K562 (cell line): ENCODE results near the gene PCNX4. TPM values are rescaled to one million over a fixed set of nuclear protein-coding genes. Genes with fewer than 3 reads are reported as not detected.
A peak's percentile ranks its signal among the peaks of the same experiment; 100 is the strongest.

Experiments
- ATAC-seq: fragments of 200-7000 bp; cut with Tn5 transposase; 3 replicates; pipeline ENCODE4 v1.9.1; 2020; ENCODE audit warnings: moderate library complexity
- BruUV-seq: library from RNA; stranded (reverse); fragments of 400-500 nt; replicated peaks from 2 replicates; lab custom pipeline; 2021; lab: Mats Ljungman, UMichigan
- CTCF ChIA-PET: fragments of 300-600 bp; formaldehyde crosslinking; extraction: SDS; loops from one replicate; lab custom pipeline; 2021; ENCODE audit warnings: low intra/inter-chr PET ratio; lab: Yijun Ruan, JAX
- POLR2A ChIA-PET: fragments of 300-600, 350-650 bp; sonication (Branson Sonifier 250); formaldehyde crosslinking; extraction: SDS; loops from one replicate; lab custom pipeline; 2021; ENCODE audit warnings: antibody characterized with exemption, inconsistent platforms; lab: Yijun Ruan, JAX
- DNase-seq, 4 experiments: peaks; one replicate each; pipeline versions ENCODE4 v3.0.0 to v3.0.0-alpha.2; 2011 to 2018; ENCODE audit warnings: low spot score in 3 of 4, mixed read lengths in 3 of 4; ENCODE audit errors: extremely low read depth in 1 of 4
- FAIRE-seq: peaks from 2 replicates; lab custom pipeline; 2011; peaks lifted over from hg19 to GRCh38; lab: Jason Lieb, UNC
- H2AFZ ChIP-seq: 2 replicates; pipeline ENCODE4 v1.6.0; 2011; ENCODE audit warnings: low read depth, low read length, control low read depth, inconsistent platforms
- H3K27ac ChIP-seq: fragments of 200-600 bp; 3 replicates; pipeline ENCODE4 v1.8.0; 2011; ENCODE audit warnings: low read depth, mild to moderate bottlenecking, control low read depth, inconsistent platforms, low read length, moderate library complexity, mixed read lengths; ENCODE audit errors: extremely low read depth
- H3K27me3 ChIP-seq, 2 experiments: fragments of 300-600 bp in 1 of 2; 2 replicates in 1 of 2; 3 replicates in 1 of 2; pipeline versions ENCODE4 v1.6.0 to v1.8.0; 2011; ENCODE audit warnings: inconsistent platforms in 2 of 2, low read length in 2 of 2, mild to moderate bottlenecking in 1 of 2, mixed read lengths in 1 of 2, moderate library complexity in 1 of 2; ENCODE audit not compliant: control insufficient read depth in 2 of 2, insufficient read depth in 2 of 2
- H3K36me3 ChIP-seq: fragments of 300-600 bp; 3 replicates; pipeline ENCODE4 v1.8.0; 2011; ENCODE audit warnings: mild to moderate bottlenecking, low read length, inconsistent platforms; ENCODE audit not compliant: control insufficient read depth, insufficient read depth
- H3K4me1 ChIP-seq, 2 experiments: fragments of 200-600 bp in 1 of 2; replicated peaks in 1 of 2; 2 replicates in 1 of 2; 3 replicates in 1 of 2; pipeline versions ENCODE4 v1.5.1 to v1.8.0; 2011; ENCODE audit warnings: inconsistent platforms in 2 of 2, low read length in 2 of 2, mild to moderate bottlenecking in 1 of 2, mixed read lengths in 1 of 2, moderate library complexity in 1 of 2; ENCODE audit not compliant: control insufficient read depth in 2 of 2, insufficient read depth in 2 of 2
- H3K4me2 ChIP-seq: 2 replicates; pipeline ENCODE4 v1.6.1; 2011; ENCODE audit warnings: low read length, control low read depth, inconsistent platforms, mixed read lengths; ENCODE audit not compliant: insufficient read depth
- H3K4me3 ChIP-seq: fragments of 200-600 bp; sonication (generic), shearing (Covaris generic); 2 replicates; pipeline ENCODE4 v1.5.1; 2016; ENCODE audit warnings: control low read depth, inconsistent platforms
- H3K79me2 ChIP-seq: fragments of 200-600 bp; 3 replicates; pipeline ENCODE4 v1.8.0; 2011; ENCODE audit warnings: low read length, inconsistent platforms; ENCODE audit not compliant: control insufficient read depth, insufficient read depth
- H3K9ac ChIP-seq, 2 experiments: 2 replicates each; pipeline versions ENCODE4 v1.6.0 to v1.6.1; 2011; ENCODE audit warnings: low read depth in 2 of 2, low read length in 2 of 2, control low read depth in 1 of 2, inconsistent platforms in 1 of 2, mild to moderate bottlenecking in 1 of 2, mixed read lengths in 1 of 2; ENCODE audit not compliant: insufficient read depth in 1 of 2
- H3K9me1 ChIP-seq: one replicate; pipeline ENCODE4 v1.6.0; 2011; ENCODE audit warnings: inconsistent platforms, mild to moderate bottlenecking, low read length, moderate library complexity; ENCODE audit not compliant: control insufficient read depth, insufficient read depth
- H3K9me3 ChIP-seq: replicated peaks from 2 replicates; pipeline ENCODE4 v1.5.1; 2011; ENCODE audit warnings: low read depth, low read length, inconsistent platforms; ENCODE audit not compliant: control insufficient read depth, insufficient read depth
- H4K20me1 ChIP-seq: replicated peaks from 2 replicates; pipeline ENCODE4 v1.6.1; 2011; ENCODE audit warnings: low read length, inconsistent platforms, mixed read lengths; ENCODE audit not compliant: control insufficient read depth, insufficient read depth
- ARHGAP35 ChIP-seq: fragments of 450-650 bp; IDR thresholded peaks from 2 replicates; pipeline ENCODE4 v1.6.1; 2018; ENCODE audit not compliant: partially characterized antibody
- ARID3A ChIP-seq: IDR thresholded peaks from 2 replicates; pipeline ENCODE4 v1.6.1; 2012; ENCODE audit warnings: low read depth, low read length, improper control_type of control experiment, borderline replicate concordance
- BCLAF1 ChIP-seq, 2 experiments: fragments of 450-650 bp in 1 of 2; IDR thresholded peaks; 2 replicates each; pipeline ENCODE4 v1.6.1; 2011 to 2017; ENCODE audit warnings: low read depth in 2 of 2, antibody characterized with exemption in 1 of 2, borderline replicate concordance in 1 of 2, low read length in 1 of 2, mild to moderate bottlenecking in 1 of 2, mixed read lengths in 1 of 2; ENCODE audit not compliant: control insufficient read depth in 1 of 2
- ETV6 ChIP-seq, 3 experiments: fragments of 150-350 bp in 1 of 3; sonication (generic) in 1 of 3; formaldehyde crosslinking in 1 of 3; IDR thresholded peaks; 2 replicates each; pipeline versions ENCODE4 v1.6.1 to v1.8.0; 2014 to 2022; ENCODE audit warnings: borderline replicate concordance in 2 of 3, low read depth in 2 of 3, antibody characterized with exemption in 1 of 3, low read length in 1 of 3, mild to moderate bottlenecking in 1 of 3, missing genetic modification reagents in 1 of 3
- GABPA ChIP-seq: fragments of 200-800 bp; sonication (Bioruptor generic); conservative IDR thresholded peaks from 2 replicates; pipeline ENCODE4 v1.6.1; 2016; ENCODE audit warnings: low read depth, missing genetic modification characterization, missing compliant biosample characterization
- HNRNPH1 ChIP-seq: fragments of 200-400 bp; formaldehyde crosslinking; optimal IDR thresholded peaks from 2 replicates; pipeline ENCODE3; 2017; ENCODE audit warnings: low read depth, mild to moderate bottlenecking, low read length, moderate library complexity
- HNRNPLL ChIP-seq: fragments of 200-400 bp; formaldehyde crosslinking; IDR thresholded peaks from 2 replicates; pipeline ENCODE4 v1.6.1; 2017; ENCODE audit warnings: low read length, low read depth, mild to moderate bottlenecking; ENCODE audit not compliant: poor library complexity, severe bottlenecking
- MCM2 ChIP-seq: fragments of 450-650 bp; IDR thresholded peaks from 2 replicates; pipeline ENCODE4 v1.6.1; 2017; ENCODE audit warnings: low read depth, mild to moderate bottlenecking
- PHB2 ChIP-seq: fragments of 450-650 bp; IDR thresholded peaks from 2 replicates; pipeline ENCODE4 v1.6.1; 2017; ENCODE audit warnings: low read depth
- PHTF2 ChIP-seq: fragments of 250-450 bp; sonication (Bioruptor Pico); IDR thresholded peaks from 2 replicates; pipeline ENCODE4 v1.5.0; 2021; ENCODE audit warnings: mild to moderate bottlenecking
- TCF7 ChIP-seq: sonication (generic); IDR thresholded peaks from 2 replicates; pipeline ENCODE4 v1.6.1; 2016; ENCODE audit warnings: antibody characterized with exemption, borderline replicate concordance
- TCF7L2 ChIP-seq: fragments of 150-350 bp; IDR thresholded peaks from 2 replicates; pipeline ENCODE4 v1.6.1; 2016; ENCODE audit warnings: low read depth, mild to moderate bottlenecking, low read length, moderate library complexity
- ZBTB9 ChIP-seq: fragments of 450-650 bp; formaldehyde crosslinking; IDR thresholded peaks from 2 replicates; pipeline ENCODE4 v1.4.0; 2020; ENCODE audit warnings: mild to moderate bottlenecking, moderate library complexity
- ZFX ChIP-seq: sonication (generic); formaldehyde crosslinking; IDR thresholded peaks from 2 replicates; pipeline ENCODE4 v1.8.0; 2022; ENCODE audit warnings: mild to moderate bottlenecking, missing genetic modification reagents, moderate library complexity
- ZNF436 ChIP-seq: fragments of 250-450, 450-650 bp; sonication (Bioruptor Pico); formaldehyde crosslinking; IDR thresholded peaks from 2 replicates; pipeline ENCODE4 v1.7.0; 2020; ENCODE audit warnings: mild to moderate bottlenecking
- WGBS: fragments of 100-300 bp; shearing (Covaris generic); methylation state at CpG from one replicate; pipeline ENCODE4 v1.1.6; 2016; ENCODE audit warnings: low coverage, mixed read lengths; ENCODE audit not compliant: insufficient coverage; ENCODE audit errors: missing lambda C conversion rate; 5-methylcytosine and 5-hydroxymethylcytosine counted together
- in situ Hi-C: fragments of 300-500 bp; cut with MboI; formaldehyde crosslinking; loops from 4 replicates; pipeline ENCODE4 v1.15.0; 2018; ENCODE audit warnings: inconsistent platforms, mixed read lengths
- intact Hi-C: fragments of 100-400 bp; cut with micrococcal nuclease; formaldehyde crosslinking; loops from 2 replicates; pipeline ENCODE4 v1.14.2; 2022
- polyA plus RNA-seq, 8 experiments: library from polyadenylated mRNA; depleted of rRNA in 4 of 8; stranded (reverse) in 5 of 8; unstranded in 3 of 8; fragments of >200 nt; fragmentation: Nextera tagmentation in 2 of 8; fragmentation: Illumina TruSeq in 1 of 8; extraction: Ambion mirVana in 2 of 8; extraction: Trizol in 1 of 8; gene quantifications; 2 replicates each; pipeline versions ENCODE4 v1.2.1 to v1.2.3, GENCODE V29; 2011 to 2014; ENCODE audit warnings: inconsistent platforms in 1 of 8, missing spikeins in 1 of 8
- total RNA-seq, 7 experiments: library from RNA; depleted of rRNA in 6 of 7; stranded (reverse); fragments of >200 nt in 6 of 7; fragmentation: Illumina TruSeq in 2 of 7; extraction: Trizol in 2 of 7; gene quantifications; 2 replicates each; pipeline versions ENCODE4 v1.2.1 to v1.2.3, GENCODE V29; 2011 to 2021; ENCODE audit warnings: low replicate concordance in 1 of 7

The PCNX4 gene
- total and polyA plus RNA-seq, 9 of the 15 experiments (the other 6 are each of a cell fraction or from before 2014, with no cell fraction given) = 10.0 to 41.2 (median 22.4) TPM

- H3K27ac ChIP-seq = peak overlapping the region; percentile 75
- no peaks in the 10 kb centered on the region for H3K9me1 ChIP-seq
- H3K9me3 ChIP-seq = no peaks in the 10 kb centered on the region
- H3K4me3 ChIP-seq = peak overlapping the region; percentile 74
- no peaks in the 10 kb centered on the region for H3K27me3 ChIP-seq
- peaks cover 5% of the 10 kb centered on the region for H3K79me2 ChIP-seq
- FAIRE-seq (peak; percentile 32), DNase-seq (no peak), ATAC-seq (no peak; the same call in 1 of the 3 replicates)
- in situ Hi-C loops = loop anchor here (10.0 kb wide), 2 partner anchors 100 to 200 kb away; no protein-coding TSS in a partner anchor
- H2AFZ ChIP-seq = peak overlapping the region; percentile 97
- BruUV-seq = no TSS peak
- ChIA-PET CTCF (no interaction called here), POLR2A (interaction anchor here (1.3 kb wide), 1 partner anchor 12 kb away, joined by 3 read pairs; no protein-coding TSS in a partner anchor)
- H3K36me3 ChIP-seq = no peaks in the 10 kb centered on the region
- WGBS = 3% methylated on average over 5 of the region's 5 CpGs
- peaks cover 0 to 9% of the 10 kb centered on the region in 2 experiments; a peak in 2 of 5 replicates for H3K4me1 ChIP-seq
- peak overlapping the region in 1 of 2 experiments; percentile 83; a peak in 2 of 4 replicates for H3K9ac ChIP-seq
- intact Hi-C loops = loop anchor here (2.0 kb wide), 1 partner anchor 72 kb away; no protein-coding TSS in a partner anchor
- H4K20me1 ChIP-seq = no peaks in the 10 kb centered on the region
- H3K4me2 ChIP-seq = peak overlapping the region; percentile 92
- no peak for TF ChIP-seq HNRNPLL
- TF ChIP-seq BCLAF1 (IDR thresholded peaks at IDR 0.05; ENCODE audit: borderline replicate concordance in 1 of 2, control insufficient read depth in 1 of 2, low read depth in 2 of 2, low read length in 1 of 2) = no peak
- no peak for TF ChIP-seq HNRNPH1
- TF ChIP-seq PHB2 = no peak
- TF ChIP-seq MCM2 = no peak
- no peak for TF ChIP-seq GABPA (tag)
- no peak for TF ChIP-seq ZNF436 (CRISPR knock-in tag)
- TF ChIP-seq ARID3A = no peak
- no peak for TF ChIP-seq PHTF2 (CRISPR knock-in tag)
- no peak for TF ChIP-seq ZFX (CRISPR knock-in tag)
- no peak for TF ChIP-seq TCF7
- TF ChIP-seq ZBTB9 (CRISPR knock-in tag) = no peak
- no peak for TF ChIP-seq ARHGAP35
- no peak for TF ChIP-seq TCF7L2
- TF ChIP-seq ETV6 (IDR thresholded peaks at IDR 0.05; ENCODE audit: borderline replicate concordance in 1 of 2, low read depth in 2 of 2, low read length in 1 of 2) = no peak
- no peak for TF ChIP-seq ETV6 (CRISPR knock-in tag; IDR thresholded peaks at IDR 0.05; ENCODE audit: borderline replicate concordance)
These were observed 72.6 kb downstream of the PCNX4 start for GRCh38 chr14:60164404-60164711.
